Measurements from ENCODE around the gene DENND4C. TPM values are rescaled to one million over a fixed set of nuclear protein-coding genes. Genes with fewer than 3 reads are reported as not detected.
"Not testable (repeated sequence)": the region's sequence is repeated elsewhere in the genome, so short reads cannot be mapped to it uniquely, and the experiment has no call there.

Gene DENND4C
- 25.2 TPM for polyA plus RNA-seq (ENCODE audit: insufficient read length)

GRCh38 chr9:19230355-19231125, at the start of gene DENND4C:
TSS of gene DENND4C (plus strand) at chr9:19230693. CDS start at chr9:19276175, 45,482 bp downstream.
- DNase-seq: peak; percentile 92

DNA sequence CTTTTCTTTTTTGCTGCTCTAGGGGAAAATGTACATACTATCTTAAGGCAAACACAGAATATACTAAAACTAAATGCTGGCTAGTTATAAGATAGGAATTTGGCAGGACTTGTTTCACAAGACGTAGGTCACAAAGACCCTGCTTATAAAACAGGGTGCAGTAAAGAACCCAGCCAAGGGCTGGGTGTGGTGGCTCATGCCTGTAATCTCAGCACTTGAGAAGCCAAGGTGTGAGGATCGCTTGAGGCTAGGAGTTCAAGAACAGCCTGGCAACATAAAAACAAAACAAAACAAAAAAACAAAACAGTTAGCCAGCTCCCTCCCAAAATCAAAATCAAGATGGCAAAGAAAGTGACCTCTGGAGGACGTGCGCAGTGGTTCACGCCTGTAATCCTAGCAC, 49.5 kb upstream of the DENND4C start:
- no peak for DNase-seq

GRCh38 chr9:19181561-19181960, 48.9 kb upstream of the DENND4C start:
- DNase-seq: no peak

- DNase-seq: peak; percentile 76
These were observed 46.2 kb upstream of the DENND4C start for GRCh38 chr9:19184144-19184917.

DNA sequence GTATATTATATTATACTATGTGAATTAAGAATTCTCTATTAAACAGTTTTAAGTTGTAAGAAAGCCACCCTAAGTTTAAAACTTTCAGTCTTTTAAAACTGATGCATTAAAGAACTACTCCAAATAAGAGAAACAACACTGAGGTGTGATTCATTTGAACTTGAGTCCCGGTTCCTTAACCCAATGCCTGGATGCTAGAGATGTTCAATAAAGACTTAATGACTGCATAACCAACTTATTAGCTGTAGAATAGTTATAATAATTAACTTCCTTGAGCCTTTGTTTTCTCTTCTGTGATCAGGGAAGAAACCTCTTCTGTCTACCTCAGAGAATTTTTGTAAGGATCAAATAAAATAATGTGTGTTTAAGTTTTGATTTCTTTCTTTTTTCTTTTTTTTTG, 45.3 kb upstream of the DENND4C start:
- no peak for DNase-seq

- DNase-seq: no peak
These were observed 44.3 kb upstream of the DENND4C start for GRCh38 chr9:19186232-19186631.

DNA sequence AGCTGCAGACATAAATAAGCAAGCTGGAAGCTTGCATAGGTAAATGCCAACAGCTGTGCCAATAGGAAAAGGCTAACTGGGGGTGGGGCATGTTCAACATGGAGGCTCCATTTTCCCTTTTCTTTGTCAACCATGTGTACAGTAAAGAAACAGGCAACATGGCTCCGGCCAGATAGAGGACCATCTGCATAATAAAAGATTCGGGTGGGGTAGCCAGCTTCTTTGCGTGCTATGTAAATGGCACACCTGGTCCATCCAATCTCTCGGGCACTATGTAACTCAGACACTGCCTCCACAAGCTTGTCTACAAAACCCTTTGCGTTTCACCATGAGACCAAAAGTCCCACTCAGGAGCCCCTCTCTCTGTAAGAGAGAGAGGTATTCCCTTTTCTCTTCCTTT, 41.7 kb upstream of the DENND4C start:
- DNase-seq: no peak

- no peak for DNase-seq
These were observed 38.1 kb upstream of the DENND4C start for GRCh38 chr9:19192202-19193028.

DNA sequence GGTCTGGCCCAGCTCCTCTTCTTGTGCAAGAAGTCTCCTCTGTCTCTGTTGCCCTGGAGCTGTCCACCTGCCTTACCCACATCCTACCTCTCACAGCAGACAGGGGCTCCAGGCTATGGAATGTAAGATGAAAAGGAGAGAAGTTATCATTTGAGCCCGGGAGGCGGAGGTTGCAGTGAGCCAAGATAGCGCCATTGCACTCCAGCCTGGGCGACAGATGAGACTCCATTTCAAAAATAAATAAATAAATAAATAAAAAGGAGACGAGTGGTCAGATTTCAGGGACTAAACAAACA, 37.5 kb upstream of the DENND4C start:
- DNase-seq: no peak

GRCh38 chr9:19193358-19193973, 37.0 kb upstream of the DENND4C start:
- DNase-seq: not testable (repeated sequence)

DNA sequence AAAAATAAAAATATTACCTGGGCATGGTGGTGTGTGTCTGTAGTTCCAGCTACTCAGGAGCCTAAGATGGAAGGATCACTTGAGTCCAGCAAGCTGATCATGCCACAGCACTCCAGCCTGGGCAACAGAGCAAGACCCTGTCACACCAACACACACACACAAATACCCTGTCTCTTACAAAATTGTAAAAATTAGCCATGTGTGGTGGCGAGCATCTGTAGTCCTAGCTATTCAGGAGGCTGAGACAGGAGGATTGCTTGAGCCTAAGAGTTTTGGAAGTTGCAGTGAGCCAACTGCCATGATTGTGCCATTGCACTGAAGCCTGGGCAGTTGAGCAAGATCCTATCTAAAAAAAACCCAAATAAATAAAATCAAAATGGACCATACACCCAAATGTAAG, 32.1 kb upstream of the DENND4C start:
- DNase-seq: no peak

DNA sequence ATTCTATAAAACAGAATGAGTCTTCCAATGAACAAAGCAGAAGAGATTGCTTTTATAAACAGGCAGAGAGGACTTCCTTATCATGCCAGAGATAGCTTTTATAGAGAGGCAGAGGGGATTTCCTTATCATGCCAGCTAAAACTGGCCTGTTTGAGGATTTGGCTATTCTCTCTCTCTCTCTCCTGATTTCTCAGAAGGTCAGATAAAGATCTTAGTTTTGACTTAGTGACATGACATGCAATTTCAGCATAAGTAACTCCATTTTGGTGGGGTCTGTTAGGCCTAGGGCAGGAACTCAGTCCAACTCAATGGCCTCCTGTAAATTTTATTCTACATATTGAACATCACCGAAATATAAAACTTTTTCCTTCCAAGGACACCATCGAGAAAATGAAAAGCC, 31.5 kb upstream of the DENND4C start:
- no peak for DNase-seq

- DNase-seq: peak; percentile 67
These were observed 30.3 kb upstream of the DENND4C start for GRCh38 chr9:19200229-19200628.

- no peak for DNase-seq
These were observed 28.3 kb upstream of the DENND4C start for GRCh38 chr9:19201899-19202891.

DNA sequence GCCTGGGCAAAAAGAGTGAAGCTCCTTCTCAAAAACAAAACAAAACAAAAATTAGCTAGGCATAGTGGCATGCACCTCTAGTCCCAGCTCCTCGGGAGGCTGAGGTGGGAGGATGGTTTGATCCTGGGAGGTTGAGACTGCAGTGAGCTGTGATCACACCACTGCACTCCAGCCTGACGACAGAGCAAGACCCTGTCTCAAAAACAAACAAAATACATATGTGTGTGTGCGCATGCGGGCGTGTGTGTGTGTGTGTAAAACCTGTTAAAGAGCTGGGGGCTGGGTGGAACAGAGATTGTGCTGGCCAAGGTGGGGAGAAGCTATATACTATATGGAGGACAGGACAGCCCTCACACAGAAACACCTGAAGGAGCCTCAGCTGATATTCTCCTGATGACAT, 27.4 kb upstream of the DENND4C start:
- no peak for DNase-seq

- DNase-seq: no peak
These were observed 21.8 kb upstream of the DENND4C start for GRCh38 chr9:19208653-19209052.

- no peak for DNase-seq
These were observed 21.3 kb upstream of the DENND4C start for GRCh38 chr9:19209188-19209587.

GRCh38 chr9:19213823-19214222, 16.7 kb upstream of the DENND4C start:
- DNase-seq: no peak

DNA sequence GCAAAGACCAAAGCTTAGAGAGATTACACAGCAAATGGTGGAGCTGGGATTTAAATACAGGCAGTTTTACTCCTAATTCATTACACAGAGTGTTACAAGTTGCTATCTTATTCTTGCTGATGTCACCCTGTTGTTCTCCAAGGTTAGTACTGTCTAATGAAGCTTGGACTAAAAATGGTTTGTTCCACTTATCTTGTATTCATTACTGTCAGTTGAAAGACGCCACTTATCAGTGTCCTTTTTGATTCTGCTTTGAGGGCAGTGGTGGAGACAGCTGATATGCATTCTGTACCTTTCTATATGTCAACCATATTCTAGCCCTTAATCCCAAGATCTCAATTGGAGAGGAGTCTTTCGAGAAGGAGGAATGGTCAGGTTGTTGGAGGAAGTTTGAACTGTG, 14.0 kb upstream of the DENND4C start:
- no peak for DNase-seq

DNA sequence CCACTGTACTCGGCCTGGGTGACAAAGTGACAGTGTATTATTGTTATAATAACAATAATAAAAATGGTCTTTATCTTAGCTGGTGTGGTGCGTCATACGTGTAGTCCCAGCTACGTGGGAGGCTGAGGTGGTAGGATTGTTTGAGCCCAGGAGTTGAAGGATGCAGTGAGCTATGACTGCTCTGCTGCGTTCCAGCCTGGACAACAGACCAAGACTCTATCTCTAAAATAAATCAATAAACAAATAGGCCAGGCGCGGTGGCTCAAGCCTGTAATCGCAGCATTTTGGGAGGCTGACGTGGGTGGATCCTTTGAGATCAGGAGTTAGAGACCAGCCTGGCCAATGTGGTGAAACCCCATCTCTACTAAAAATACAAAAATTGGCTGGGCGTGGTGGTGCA, 9.2 kb upstream of the DENND4C start:
- no peak for DNase-seq

- DNase-seq: no peak
These were observed 6.8 kb upstream of the DENND4C start for GRCh38 chr9:19223724-19224123.

- no peak for DNase-seq
These were observed 5.9 kb upstream of the DENND4C start for GRCh38 chr9:19224563-19224962.

All from hindlimb muscle (tissue), 1 donor.